ENCODE data around the gene RSPH1.

GRCh38 chr21:42536601-42537000 lies 40.6 kb upstream of the RSPH1 start:
- no peak for TF ChIP-seq CTCF (IDR thresholded peaks at IDR 0.05; ENCODE audit: low read depth, low read length, missing input control)
- no peak for TF ChIP-seq SP1 (IDR thresholded peaks at IDR 0.05)
- TF ChIP-seq REST (IDR thresholded peaks at IDR 0.05): no peak
- no peak for TF ChIP-seq RAD21 (IDR thresholded peaks at IDR 0.05)
